Measurements from ENCODE around the gene PAIP2.

- TF ChIP-seq CTCF (IDR thresholded peaks at IDR 0.05) = no peak
- TF ChIP-seq POLR2A (IDR thresholded peaks at IDR 0.05) = no peak
Observed at GRCh38 chr5:139296198-139296597, 45.5 kb upstream of the PAIP2 start.

All from testis (tissue), 2 donors.